HG02798 (cell line): ENCODE results near the gene DNAI2.

Experiments
- ATAC-seq: cut with Tn5 transposase; IDR thresholded peaks from one replicate; pipeline ENCODE4 v1.9.1; 2021; ENCODE audit warnings: mild to moderate bottlenecking; ENCODE audit not compliant: unreplicated experiment, poor library complexity

The DNAI2 gene

GRCh38 chr17:74274060-74274708 lies at the start of gene DNAI2:
TSS of gene DNAI2 (plus strand) at chr17:74274234. CDS start at chr17:74281818, 7,584 bp downstream.
- ATAC-seq = no peak

DNA sequence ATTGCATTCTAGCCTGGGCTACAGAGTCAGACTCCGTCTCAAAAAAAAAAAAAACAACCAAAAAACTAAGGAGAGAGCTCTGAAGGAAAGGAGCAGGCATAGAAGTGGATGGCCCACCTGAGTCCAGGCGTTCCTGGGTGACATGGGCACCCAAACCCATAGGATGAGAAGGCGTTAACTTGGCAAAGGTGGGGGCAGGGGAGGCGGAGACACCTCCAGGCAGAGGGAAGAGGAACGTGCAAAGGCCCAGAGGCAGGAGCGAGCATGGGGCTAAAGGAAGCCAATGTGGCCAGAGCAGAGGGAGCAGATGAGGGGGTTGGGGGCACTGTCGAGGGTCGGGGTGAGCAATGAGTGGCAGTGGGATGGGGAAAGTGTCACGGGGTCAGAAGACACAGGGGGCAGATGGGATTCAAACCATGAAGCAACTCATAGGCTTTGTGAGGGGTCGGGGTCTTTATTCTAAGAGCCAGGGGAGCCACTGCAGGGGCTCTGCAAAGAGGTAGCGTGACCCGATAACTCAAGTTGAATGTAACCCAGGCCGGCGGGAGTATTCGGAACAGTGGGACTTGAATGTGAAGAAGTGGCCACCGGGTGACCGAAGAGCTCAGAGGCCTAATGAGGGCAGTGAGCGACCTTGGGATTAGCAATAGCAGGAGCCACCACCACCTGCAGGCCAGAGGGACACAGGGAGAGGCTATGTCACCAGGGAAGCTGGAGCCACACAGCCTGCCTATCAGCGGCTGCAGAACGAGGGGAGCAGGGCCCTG lies 48.9 kb upstream of the DNAI2 start:
- no peak for ATAC-seq

DNA sequence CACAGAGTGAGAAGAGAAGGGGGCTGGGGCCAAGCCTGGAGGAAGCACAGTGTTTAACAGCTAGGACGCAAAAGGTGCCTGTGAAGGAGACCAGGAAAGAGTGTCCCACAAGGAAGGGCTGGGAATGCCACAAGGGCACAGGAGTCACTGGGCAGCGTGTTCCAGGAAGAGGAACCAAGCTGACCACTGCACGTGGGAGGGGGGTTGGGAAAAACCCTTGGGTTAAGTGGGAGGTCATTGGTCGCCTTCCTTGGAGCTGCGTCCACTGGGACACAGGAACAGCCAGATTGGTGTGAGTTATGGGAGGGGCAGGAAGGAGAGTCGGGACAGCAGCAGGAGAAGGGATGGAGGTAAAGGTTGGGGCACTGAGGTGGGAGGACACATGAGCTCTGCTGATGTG lies 47.8 kb upstream of the DNAI2 start:
- no peak for ATAC-seq

DNA sequence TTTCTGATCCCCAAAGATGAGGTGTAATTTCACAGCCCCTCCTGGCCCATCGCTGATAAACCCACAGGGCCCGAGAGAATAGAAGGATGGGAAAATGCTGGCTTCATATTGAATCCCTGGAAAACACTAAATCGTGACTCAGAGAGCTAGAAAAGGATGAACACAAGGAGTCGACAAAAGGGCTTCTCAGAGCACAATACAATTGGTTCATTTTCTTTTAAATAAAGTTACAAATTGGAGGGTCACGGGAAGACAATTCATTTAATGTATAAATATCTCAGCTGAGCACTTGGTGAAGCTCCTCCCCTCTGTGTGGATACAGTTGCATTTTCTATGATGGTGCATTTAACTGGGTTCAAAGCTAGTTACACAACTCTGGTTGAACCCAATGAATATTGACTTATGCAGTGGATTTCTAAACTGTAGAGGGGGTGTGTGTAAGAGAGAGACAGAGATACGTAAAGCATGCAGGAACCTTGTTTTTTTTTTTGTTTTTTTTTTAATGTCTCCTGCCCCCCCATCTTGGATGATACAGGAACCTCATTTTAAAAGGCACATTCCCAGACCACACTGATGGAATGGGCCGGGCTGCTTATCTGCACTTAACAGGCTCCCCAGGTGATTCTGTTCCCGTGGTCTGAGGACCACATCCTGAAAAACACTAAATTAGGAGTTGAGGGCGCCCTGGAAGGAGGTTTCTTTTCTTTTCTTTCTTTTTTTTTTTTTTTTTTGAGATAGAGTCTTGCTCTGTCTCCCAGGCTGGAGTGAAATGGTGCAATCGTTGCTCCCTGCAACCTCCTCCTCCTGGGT lies 46.6 kb upstream of the DNAI2 start:
- ATAC-seq = no peak

- ATAC-seq = no peak
These were observed 45.6 kb upstream of the DNAI2 start for GRCh38 chr17:74228306-74228978.

GRCh38 chr17:74230896-74231295 lies 43.1 kb upstream of the DNAI2 start:
- no peak for ATAC-seq

DNA sequence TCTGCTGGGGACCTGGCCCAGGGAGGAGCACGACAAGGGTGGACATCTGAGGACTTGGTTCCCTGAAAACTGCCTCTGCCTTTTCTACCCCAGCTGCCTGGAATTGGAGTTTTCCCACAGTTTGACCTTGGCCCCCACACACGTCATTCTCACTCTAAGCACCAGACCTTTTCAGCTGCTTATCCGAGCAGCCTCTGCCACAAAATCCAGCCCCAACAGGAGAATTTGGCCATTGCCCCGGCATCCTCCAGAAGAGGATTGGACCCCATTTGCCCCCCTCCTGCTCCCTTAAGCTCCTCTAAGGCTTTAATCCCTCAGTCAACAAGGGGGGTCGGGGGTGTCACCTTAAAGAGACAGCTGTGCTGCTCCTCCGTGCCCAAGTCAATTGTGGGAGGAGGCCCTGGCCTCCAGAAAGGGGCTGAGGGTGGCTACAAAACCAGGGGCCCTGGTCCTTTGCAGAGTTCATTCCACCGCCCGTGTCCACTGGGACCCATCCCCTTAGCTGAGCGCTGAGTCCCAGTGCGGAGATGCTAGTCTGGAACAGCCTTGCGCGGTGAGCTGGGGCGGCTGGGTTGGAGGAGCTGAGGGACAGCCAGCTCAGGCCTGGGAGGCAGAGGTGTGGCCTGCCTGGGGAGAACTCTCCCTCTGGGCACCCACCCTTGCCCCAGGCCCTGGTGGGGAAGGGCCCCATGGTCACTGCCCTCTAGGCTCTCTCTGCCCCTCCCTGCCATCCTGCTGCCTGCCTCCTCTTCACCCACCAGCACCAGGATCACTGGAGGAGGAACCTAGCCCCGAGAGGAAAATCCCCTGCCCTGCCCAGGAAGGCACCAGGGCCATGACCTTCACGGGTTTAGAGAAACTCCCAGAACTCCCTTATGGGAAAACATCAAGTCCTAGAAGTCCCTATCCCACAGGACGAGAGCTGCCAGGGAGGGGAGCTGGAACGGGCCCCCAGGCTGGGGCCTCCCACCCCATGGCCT lies 41.8 kb upstream of the DNAI2 start:
- no peak for ATAC-seq

DNA sequence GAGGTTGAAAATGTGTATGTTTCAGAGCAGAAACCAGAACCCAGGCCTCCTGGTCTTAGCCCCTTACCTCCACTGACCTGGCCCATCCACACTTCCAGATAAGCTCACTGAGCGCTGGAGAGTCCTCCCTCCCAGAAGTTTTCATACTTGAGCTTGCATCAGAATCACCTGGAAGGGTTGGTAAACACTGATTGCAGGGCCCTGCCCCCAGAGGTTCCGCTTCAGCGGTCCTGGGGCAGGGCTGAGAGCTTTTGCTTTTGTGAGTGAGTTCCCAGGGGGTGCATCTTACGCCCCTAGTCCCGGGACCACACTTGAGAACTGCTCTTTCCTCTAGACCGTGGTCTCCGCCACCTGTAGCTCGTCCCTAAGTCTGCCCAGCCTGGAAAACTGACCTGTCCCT lies 40.1 kb upstream of the DNAI2 start:
- no peak for ATAC-seq

GRCh38 chr17:74234486-74234885 lies 39.5 kb upstream of the DNAI2 start:
- no peak for ATAC-seq

DNA sequence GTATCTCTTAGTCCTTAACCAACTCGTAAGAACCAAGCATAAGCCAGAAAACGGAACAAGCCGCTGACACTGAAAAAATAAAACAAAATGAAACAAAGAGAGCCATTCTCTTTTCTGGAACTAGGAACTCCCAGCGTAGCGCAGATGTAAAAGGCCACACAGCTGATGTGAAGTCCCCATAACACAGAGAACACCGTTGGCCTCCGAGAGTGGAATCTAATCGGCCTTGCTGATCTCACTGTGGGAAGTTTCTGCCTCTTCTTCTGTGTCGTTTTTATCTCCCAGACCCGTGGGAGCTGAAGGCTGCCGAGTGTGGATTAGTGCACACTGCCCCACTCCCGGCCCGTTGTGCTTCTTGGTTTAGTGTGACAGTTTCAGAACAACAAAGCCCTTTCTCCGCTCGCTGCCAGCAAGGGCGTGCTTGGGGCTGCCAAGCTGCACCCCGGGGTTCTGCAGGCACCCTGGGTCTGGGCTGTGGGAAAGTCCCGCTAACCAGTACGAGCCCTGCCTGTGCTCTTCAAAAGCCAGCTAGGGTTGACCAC lies 38.9 kb upstream of the DNAI2 start:
- ATAC-seq = no peak

DNA sequence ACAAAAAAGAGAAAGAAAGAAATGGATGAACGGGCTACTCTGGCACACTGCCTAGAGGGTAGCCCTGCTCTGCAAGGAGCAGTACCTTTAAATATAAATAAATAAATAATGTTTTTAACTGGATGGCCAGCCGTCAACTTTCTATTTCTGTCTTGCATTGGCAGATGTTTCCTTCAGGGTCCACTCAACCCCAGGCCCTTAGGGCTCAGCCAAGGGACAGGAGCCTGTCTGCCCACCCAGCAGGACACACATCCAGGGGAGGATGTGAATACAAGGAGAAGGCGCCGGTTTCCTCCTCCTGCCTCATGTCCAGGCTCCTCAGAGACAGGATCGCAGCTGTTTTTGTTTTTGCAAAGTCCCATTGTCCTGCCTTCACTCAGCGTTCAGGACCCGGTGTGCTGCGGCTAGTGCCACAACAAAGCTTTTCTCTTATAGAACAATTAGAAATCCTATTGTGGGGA lies 38.1 kb upstream of the DNAI2 start:
- no peak for ATAC-seq

DNA sequence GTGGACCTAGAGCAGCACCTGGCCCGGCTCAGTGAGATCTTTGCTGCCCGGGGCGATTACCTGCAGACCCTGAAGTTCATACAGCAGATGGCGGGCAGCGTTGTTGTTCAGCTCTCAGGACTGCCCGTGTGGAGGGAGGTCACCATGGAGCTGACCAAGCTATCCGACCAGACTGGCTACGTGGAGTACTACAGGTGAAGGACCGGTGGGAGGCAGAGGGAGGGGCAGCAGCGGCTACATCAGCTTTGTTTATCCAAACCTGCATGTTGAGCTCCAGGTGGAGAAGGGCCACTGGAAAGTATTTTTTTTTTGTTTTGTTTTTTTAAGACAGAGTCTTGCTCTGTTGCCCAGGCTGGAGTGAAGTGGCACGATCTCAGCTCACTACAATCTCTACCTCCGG lies 36.7 kb upstream of the DNAI2 start:
- ATAC-seq = no peak

GRCh38 chr17:74239172-74239571 lies 34.9 kb upstream of the DNAI2 start:
- no peak for ATAC-seq

DNA sequence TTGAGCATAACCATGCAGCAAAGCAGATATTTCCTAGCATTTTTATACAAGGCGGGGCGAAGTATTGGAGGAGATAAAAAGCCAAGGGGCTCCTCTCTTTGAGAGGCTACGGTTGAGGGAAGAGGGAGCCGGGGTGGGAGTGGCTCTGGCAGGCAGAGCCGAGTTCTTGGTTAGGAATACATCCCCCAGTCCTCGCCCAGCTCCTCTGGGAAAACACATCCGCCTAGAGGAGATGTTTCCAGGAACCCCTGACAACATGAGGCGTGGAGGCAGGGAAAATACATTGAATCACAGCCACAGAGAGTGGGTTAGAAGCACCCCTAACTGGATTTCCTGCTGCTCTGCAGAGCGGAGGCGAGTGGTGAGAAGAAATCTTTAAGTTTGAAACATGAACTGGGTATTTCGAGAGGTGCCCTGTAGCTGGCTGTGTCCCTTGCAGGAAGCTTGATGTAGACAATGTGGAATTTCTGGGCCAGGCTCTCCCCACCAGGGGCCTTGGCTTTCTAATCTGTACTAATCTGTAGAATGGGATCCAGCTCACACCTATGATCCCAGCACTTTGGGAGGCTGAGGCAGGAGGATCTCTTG lies 33.3 kb upstream of the DNAI2 start:
- no peak for ATAC-seq

DNA sequence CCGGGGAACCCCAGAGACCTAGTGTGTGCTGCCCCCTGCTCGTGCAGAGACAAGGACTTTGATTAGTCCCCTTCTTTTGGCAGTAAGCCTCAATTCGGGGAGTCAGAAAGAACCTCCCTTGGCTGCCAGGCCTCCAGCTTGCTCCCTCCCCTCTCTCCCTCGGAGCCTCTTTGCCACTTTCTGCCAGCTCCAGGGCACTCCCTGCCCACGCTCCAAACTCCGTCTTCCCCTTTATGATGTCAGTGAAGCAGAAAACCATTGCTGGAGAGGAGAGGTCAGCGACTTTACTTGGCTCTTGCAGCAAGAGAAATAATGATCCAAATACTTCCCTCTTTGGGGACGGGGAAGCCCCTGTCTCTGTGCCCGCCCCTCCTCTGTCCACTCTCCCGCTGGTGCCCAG lies 32.6 kb upstream of the DNAI2 start:
- ATAC-seq = no peak

- ATAC-seq = no peak
These were observed 32.2 kb upstream of the DNAI2 start for GRCh38 chr17:74241847-74242246.

DNA sequence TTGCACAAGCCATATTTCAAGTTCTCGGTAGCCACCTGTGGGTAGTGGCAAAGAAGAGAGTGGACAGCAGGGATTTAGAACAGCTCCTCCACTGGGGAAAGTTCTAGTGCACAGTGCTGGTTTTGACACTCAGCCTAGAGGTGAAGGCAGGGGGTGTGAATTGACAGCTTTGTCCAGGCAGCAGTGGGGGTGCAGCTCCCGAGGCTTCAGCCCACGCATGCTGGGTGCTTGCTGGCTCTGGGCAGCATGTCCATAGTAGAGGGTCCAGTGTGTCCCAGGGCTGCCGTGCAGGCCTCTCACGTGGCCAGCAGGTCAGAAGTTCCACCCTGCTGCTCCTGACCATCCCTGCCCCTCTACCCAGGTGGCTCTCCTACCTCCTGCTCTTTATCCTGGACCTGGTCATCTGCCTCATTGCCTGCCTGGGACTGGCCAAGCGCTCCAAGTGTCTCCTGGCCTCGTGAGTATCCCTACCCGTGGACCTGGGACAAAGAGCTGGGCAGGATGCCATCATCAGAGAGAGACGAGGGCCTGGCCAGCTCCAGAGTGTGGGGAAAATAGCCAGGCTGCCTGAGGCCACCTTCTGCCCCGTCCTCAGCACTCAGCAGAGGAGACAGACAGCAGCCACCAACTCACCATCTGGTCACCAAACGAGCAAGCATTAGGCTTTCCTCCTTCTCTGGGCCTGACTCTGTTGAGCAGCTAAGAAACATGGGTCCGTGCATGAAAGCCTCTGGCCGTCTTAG lies 30.9 kb upstream of the DNAI2 start:
- no peak for ATAC-seq

- no peak for ATAC-seq
These were observed 29.9 kb upstream of the DNAI2 start for GRCh38 chr17:74244128-74244527.
